RKO (cell line): ENCODE measurements around the gene AMY2B.
"Not testable (repeated sequence)": the region's sequence is repeated elsewhere in the genome, so short reads cannot be mapped to it uniquely, and the experiment has no call there.

ENCODE experiments used
- DNase-seq: peaks from one replicate; pipeline ENCODE4 v3.0.0-alpha.2; 2016; ENCODE audit warnings: low spot score

AMY2B gene

GRCh38 chr1:103571289-103571688, at the start of gene AMY2B:
TSS of gene AMY2B (plus strand) at chr1:103571589. CDS start at chr1:103571603, 14 bp downstream.
- not testable (repeated sequence) for DNase-seq

- DNase-seq = no peak
Measured at GRCh38 chr1:103523346-103523745, 48.0 kb upstream of the AMY2B start.

- DNase-seq = peak; percentile 75
Measured at GRCh38 chr1:103525114-103525606, 46.2 kb upstream of the AMY2B start.

- peak; percentile 92 for DNase-seq
Measured at GRCh38 chr1:103525607-103526507, 45.5 kb upstream of the AMY2B start, which contains the start of gene RNPC3. TSS of gene RNPC3 (plus strand) at chr1:103525699. CDS start at chr1:103526071, 372 bp downstream.

- DNase-seq = peak; percentile 46
Measured at GRCh38 chr1:103527331-103527730, 44.1 kb upstream of the AMY2B start.

- DNase-seq = peak; percentile 30
Measured at GRCh38 chr1:103529746-103530145, 41.6 kb upstream of the AMY2B start.

- DNase-seq = no peak
Measured at GRCh38 chr1:103538226-103538625, 33.2 kb upstream of the AMY2B start.

- no peak for DNase-seq
Measured at GRCh38 chr1:103541431-103541830, 30.0 kb upstream of the AMY2B start.

- no peak for DNase-seq
Measured at GRCh38 chr1:103546496-103546895, 24.9 kb upstream of the AMY2B start.

- no peak for DNase-seq
Measured at GRCh38 chr1:103547840-103548239, 23.5 kb upstream of the AMY2B start.

GRCh38 chr1:103560427-103560826, 11.0 kb upstream of the AMY2B start:
- no peak for DNase-seq

GRCh38 chr1:103561124-103561523, 10.3 kb upstream of the AMY2B start:
- DNase-seq = not testable (repeated sequence)

GRCh38 chr1:103561643-103562395, 9.6 kb upstream of the AMY2B start:
- no peak for DNase-seq

GRCh38 chr1:103563056-103563455, 8.3 kb upstream of the AMY2B start:
- DNase-seq = no peak

- no peak for DNase-seq
Measured at GRCh38 chr1:103569493-103569892, 1.9 kb upstream of the AMY2B start.

- no peak for DNase-seq
Measured at GRCh38 chr1:103576065-103576464, 4.7 kb downstream of the AMY2B start.

- not testable (repeated sequence) for DNase-seq
Measured at GRCh38 chr1:103576784-103577183, 5.4 kb downstream of the AMY2B start.

- no peak for DNase-seq
Measured at GRCh38 chr1:103582464-103582863, 11.1 kb downstream of the AMY2B start.

GRCh38 chr1:103583887-103584286, 12.5 kb downstream of the AMY2B start:
- no peak for DNase-seq

- DNase-seq = no peak
Measured at GRCh38 chr1:103584537-103584936, 13.1 kb downstream of the AMY2B start.

- not testable (repeated sequence) for DNase-seq
Measured at GRCh38 chr1:103602740-103603139, 31.4 kb downstream of the AMY2B start.

- DNase-seq = no peak
Measured at GRCh38 chr1:103616362-103616761, 45.0 kb downstream of the AMY2B start.
